ENCODE results near the gene MRPS12. TPM values are rescaled to one million over a fixed set of nuclear protein-coding genes. Genes with fewer than 3 reads are reported as not detected.

Gene MRPS12
- total RNA-seq, 2 experiments from 2014 or later, result 49.0 to 56.0 TPM

GRCh38 chr19:38912600-38913514 lies 17.9 kb upstream of the MRPS12 start:
- Mint-ChIP-seq H3K9me3 (no peaks in the 10 kb centered on the region), H3K36me3 (ENCODE audit: low read depth) (peaks cover 14% of the 10 kb centered on the region), H3K4me1 (ENCODE audit: low read depth) (peaks cover 8% of the 10 kb centered on the region), H3K27me3 (ENCODE audit: low read depth) (no peaks in the 10 kb centered on the region), H3K27ac (no peak overlapping the region), H3K4me3 (no peak overlapping the region)
- CTCF ChIA-PET, result no interaction called here
- no peak for DNase-seq
- intact Hi-C loops (cut with micrococcal nuclease), result no loop called here

- Mint-ChIP-seq H3K4me1 (ENCODE audit: low read depth) (peaks cover 5% of the 10 kb centered on the region), H3K27ac (peak overlapping the region; percentile 13), H3K9me3 (no peaks in the 10 kb centered on the region), H3K36me3 (ENCODE audit: low read depth) (peaks cover 9% of the 10 kb centered on the region), H3K4me3 (no peak overlapping the region), H3K27me3 (ENCODE audit: low read depth) (no peaks in the 10 kb centered on the region)
- DNase-seq, result no peak
- intact Hi-C loops (cut with micrococcal nuclease), result no loop called here
- CTCF ChIA-PET, result interaction anchor here (2.4 kb wide), 1 partner anchor 17 kb away, joined by 9 read pairs; the partner anchor contains the start of genes MRPS12 and SARS2
These were observed 16.8 kb upstream of the MRPS12 start for GRCh38 chr19:38913958-38914357.

GRCh38 chr19:38915329-38916321 lies 15.1 kb upstream of the MRPS12 start:
- no peak for DNase-seq
- Mint-ChIP-seq H3K27ac (no peak overlapping the region), H3K4me3 (no peak overlapping the region), H3K4me1 (ENCODE audit: low read depth) (peaks cover 5% of the 10 kb centered on the region), H3K36me3 (ENCODE audit: low read depth) (peaks cover 9% of the 10 kb centered on the region), H3K27me3 (ENCODE audit: low read depth) (no peaks in the 10 kb centered on the region), H3K9me3 (no peaks in the 10 kb centered on the region)
- CTCF ChIA-PET, result interaction anchor here (0.8 to 2.4 kb wide), 2 partner anchors 15 to 220 kb away, joined by 3 to 9 read pairs; partner anchors contain the start of genes MRPS12 and SARS2
- intact Hi-C loops (cut with micrococcal nuclease), result no loop called here

GRCh38 chr19:38917516-38917915 lies 13.2 kb upstream of the MRPS12 start:
- intact Hi-C loops (cut with micrococcal nuclease), result no loop called here
- Mint-ChIP-seq H3K9me3 (no peaks in the 10 kb centered on the region), H3K4me3 (no peak overlapping the region), H3K27me3 (ENCODE audit: low read depth) (no peaks in the 10 kb centered on the region), H3K36me3 (ENCODE audit: low read depth) (peaks cover 19% of the 10 kb centered on the region), H3K27ac (no peak overlapping the region), H3K4me1 (ENCODE audit: low read depth) (peaks cover 4% of the 10 kb centered on the region)
- no peak for DNase-seq
- CTCF ChIA-PET, result no interaction called here

- CTCF ChIA-PET, result no interaction called here
- no peaks in the 10 kb centered on the region for H3K4me1 Mint-ChIP-seq (ENCODE audit: low read depth)
- peaks cover 20% of the 10 kb centered on the region for H3K36me3 Mint-ChIP-seq (ENCODE audit: low read depth)
- no peaks in the 10 kb centered on the region for H3K9me3 Mint-ChIP-seq
- no peak overlapping the region for H3K27ac Mint-ChIP-seq
- intact Hi-C loops (cut with micrococcal nuclease), result no loop called here
- H3K4me3 Mint-ChIP-seq, result no peak overlapping the region
- no peaks in the 10 kb centered on the region for H3K27me3 Mint-ChIP-seq (ENCODE audit: low read depth)
- DNase-seq, result no peak
These were observed 12.7 kb upstream of the MRPS12 start for GRCh38 chr19:38917921-38918491.

GRCh38 chr19:38918526-38918925 lies 12.2 kb upstream of the MRPS12 start:
- no peak for DNase-seq
- no peak overlapping the region for H3K4me3 Mint-ChIP-seq
- no peak overlapping the region for H3K27ac Mint-ChIP-seq
- no peaks in the 10 kb centered on the region for H3K9me3 Mint-ChIP-seq
- CTCF ChIA-PET, result no interaction called here
- H3K36me3 Mint-ChIP-seq (ENCODE audit: low read depth), result peaks cover 20% of the 10 kb centered on the region
- intact Hi-C loops (cut with micrococcal nuclease), result no loop called here
- H3K4me1 Mint-ChIP-seq (ENCODE audit: low read depth), result no peaks in the 10 kb centered on the region
- no peaks in the 10 kb centered on the region for H3K27me3 Mint-ChIP-seq (ENCODE audit: low read depth)

- Mint-ChIP-seq H3K4me3 (no peak overlapping the region), H3K36me3 (ENCODE audit: low read depth) (peaks cover 21% of the 10 kb centered on the region), H3K27ac (no peak overlapping the region), H3K4me1 (ENCODE audit: low read depth) (no peaks in the 10 kb centered on the region), H3K27me3 (ENCODE audit: low read depth) (no peaks in the 10 kb centered on the region), H3K9me3 (no peaks in the 10 kb centered on the region)
- DNase-seq, result no peak
- intact Hi-C loops (cut with micrococcal nuclease), result no loop called here
- CTCF ChIA-PET, result interaction anchor here (0.6 to 1.7 kb wide), 2 partner anchors 10 to 51 kb away, joined by 3 to 6 read pairs; partner anchors contain the start of genes MRPS12 and SARS2
These were observed 10.7 kb upstream of the MRPS12 start for GRCh38 chr19:38919837-38920601.

- Mint-ChIP-seq H3K9me3 (no peaks in the 10 kb centered on the region), H3K27me3 (ENCODE audit: low read depth) (no peaks in the 10 kb centered on the region), H3K4me1 (ENCODE audit: low read depth) (no peaks in the 10 kb centered on the region), H3K4me3 (no peak overlapping the region), H3K36me3 (ENCODE audit: low read depth) (peaks cover 23% of the 10 kb centered on the region), H3K27ac (no peak overlapping the region)
- intact Hi-C loops (cut with micrococcal nuclease), result no loop called here
- CTCF ChIA-PET, result interaction anchor here (1.0 to 1.7 kb wide), 2 partner anchors 10 kb away, joined by 4 to 6 read pairs; partner anchors contain the start of genes MRPS12 and SARS2
- DNase-seq, result no peak
These were observed 9.9 kb upstream of the MRPS12 start for GRCh38 chr19:38920602-38921419.

- DNase-seq, result no peak
- H3K27me3 Mint-ChIP-seq (ENCODE audit: low read depth), result no peaks in the 10 kb centered on the region
- no peak overlapping the region for H3K4me3 Mint-ChIP-seq
- no peak overlapping the region for H3K27ac Mint-ChIP-seq
- peaks cover 23% of the 10 kb centered on the region for H3K36me3 Mint-ChIP-seq (ENCODE audit: low read depth)
- no peaks in the 10 kb centered on the region for H3K4me1 Mint-ChIP-seq (ENCODE audit: low read depth)
- H3K9me3 Mint-ChIP-seq, result no peaks in the 10 kb centered on the region
- CTCF ChIA-PET, result interaction anchor here (1.0 kb wide), 1 partner anchor 9 kb away, joined by 4 read pairs; the partner anchor contains the start of genes MRPS12 and SARS2
- intact Hi-C loops (cut with micrococcal nuclease), result no loop called here
These were observed 9.1 kb upstream of the MRPS12 start for GRCh38 chr19:38921420-38922274.

GRCh38 chr19:38922482-38922881 lies 8.3 kb upstream of the MRPS12 start:
- Mint-ChIP-seq H3K27me3 (ENCODE audit: low read depth) (no peaks in the 10 kb centered on the region), H3K4me1 (ENCODE audit: low read depth) (no peaks in the 10 kb centered on the region), H3K27ac (no peak overlapping the region), H3K4me3 (no peak overlapping the region), H3K36me3 (ENCODE audit: low read depth) (peaks cover 23% of the 10 kb centered on the region), H3K9me3 (no peaks in the 10 kb centered on the region)
- intact Hi-C loops (cut with micrococcal nuclease), result no loop called here
- CTCF ChIA-PET, result no interaction called here
- no peak for DNase-seq
